NCI-H146 treated with DMSO at 0.1 percent for 48 hours (cell line): ENCODE results near the gene MAT2A.
"Not testable (repeated sequence)": the region's sequence is repeated elsewhere in the genome, so short reads cannot be mapped to it uniquely, and the experiment has no call there.

ENCODE experiments used
- DNase-seq: peaks from one replicate; lab custom pipeline; 2025; ENCODE audit not compliant: unreplicated experiment; lab: John Stamatoyannopoulos, UW

Gene MAT2A

DNA sequence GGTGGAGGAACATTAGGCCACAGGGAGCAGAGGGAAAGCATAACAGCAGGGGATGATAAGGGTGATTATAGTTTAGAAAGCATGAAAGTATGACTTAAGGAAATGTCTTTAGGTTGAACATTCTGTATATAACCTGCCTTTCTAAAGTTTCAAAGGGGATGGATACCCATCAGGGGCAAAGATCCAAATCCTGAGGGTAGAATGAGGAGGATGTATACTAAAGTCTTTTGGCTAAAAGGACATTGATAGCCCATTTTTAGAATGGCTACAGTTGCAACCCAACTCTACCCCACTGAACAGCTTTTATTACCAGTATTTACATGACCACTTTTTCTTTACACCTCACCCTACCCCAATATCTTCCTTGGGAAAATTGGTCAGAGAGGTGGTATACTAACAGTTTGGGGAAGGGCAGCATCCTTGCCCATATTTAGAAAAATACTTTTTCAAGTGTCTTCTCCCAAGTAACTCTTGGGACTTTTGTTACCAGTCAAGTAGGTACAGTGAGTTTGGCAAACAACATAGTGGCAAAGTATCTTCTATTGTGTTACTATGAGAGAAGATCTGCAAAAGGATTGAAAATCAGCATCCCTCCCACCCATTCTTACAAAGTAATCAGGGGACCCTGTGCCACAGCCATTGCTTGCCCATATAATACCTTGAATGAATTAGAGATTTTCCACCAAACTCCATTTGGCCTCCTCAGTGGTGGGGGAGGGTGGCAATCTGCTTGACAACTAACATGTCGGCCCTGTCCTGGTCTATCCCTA lies 8.3 kb downstream of the MAT2A start:
- DNase-seq = no peak

DNA sequence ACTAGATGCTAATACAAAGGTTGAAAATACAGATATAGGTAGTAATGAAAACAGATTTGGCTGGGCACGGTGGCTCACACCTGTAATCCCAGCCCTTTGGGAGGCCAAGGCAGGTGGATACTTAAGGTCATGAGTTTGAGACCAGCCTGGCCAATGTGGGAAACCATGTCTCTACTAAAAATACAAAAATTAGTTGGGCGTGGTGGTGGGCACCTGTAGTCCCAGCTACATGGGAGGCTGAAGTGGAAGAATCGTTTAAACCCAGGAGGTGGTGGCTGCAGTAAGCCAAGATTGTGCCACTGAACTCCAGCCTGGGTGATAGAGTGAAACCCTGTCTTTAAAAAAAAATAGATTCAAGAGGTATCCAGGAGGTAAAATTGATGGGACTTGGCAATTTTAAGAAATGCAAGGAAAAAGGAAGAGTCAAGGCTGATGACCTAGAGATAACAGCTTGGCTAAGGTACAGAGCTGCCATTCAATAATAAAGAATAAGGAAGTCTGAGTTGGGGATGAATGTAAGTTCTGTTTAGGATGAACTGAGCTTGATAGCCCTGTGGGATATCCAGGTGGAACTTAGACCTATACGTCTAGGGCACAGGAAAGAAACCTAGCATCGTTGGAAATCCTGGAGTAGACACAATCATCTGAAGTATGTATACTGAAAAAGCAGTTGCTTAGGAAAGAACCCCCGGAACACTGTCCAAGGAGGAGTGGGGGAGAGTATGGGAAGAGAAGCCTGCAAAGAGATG lies 9.1 kb downstream of the MAT2A start:
- no peak for DNase-seq

DNA sequence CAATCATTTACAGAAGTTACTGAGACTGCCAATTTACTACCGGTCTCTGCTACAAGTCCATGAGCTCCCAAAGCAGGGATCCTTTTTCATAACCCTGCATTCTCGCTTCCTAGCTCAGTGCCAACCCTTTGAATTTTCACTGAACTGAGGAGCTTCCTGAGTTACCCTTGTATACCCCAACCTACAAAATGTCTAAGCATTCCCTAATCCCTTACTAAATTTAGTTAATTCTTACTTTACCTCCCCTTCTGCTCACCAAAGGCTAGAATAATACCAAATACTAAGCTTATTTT lies 9.6 kb downstream of the MAT2A start:
- DNase-seq = no peak

DNA sequence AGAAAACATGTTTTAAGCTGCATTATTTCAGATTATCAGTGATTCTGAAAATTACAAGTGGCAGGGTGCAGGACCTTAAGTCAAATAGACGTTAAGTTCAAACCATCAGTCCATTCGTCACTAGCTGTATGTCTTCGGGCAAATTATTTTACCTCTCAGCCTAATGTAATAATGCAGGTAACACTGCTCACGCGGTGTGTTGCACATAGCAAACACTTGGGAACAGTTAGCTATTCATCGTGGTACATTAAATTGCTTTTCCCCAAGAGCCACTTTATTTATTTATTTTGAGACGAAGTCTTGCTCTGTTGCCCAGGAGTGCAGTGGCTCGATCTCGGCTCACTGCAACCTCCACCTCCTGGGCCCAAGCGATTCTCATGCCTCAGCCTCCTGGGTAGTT lies 10.1 kb downstream of the MAT2A start:
- DNase-seq = no peak

DNA sequence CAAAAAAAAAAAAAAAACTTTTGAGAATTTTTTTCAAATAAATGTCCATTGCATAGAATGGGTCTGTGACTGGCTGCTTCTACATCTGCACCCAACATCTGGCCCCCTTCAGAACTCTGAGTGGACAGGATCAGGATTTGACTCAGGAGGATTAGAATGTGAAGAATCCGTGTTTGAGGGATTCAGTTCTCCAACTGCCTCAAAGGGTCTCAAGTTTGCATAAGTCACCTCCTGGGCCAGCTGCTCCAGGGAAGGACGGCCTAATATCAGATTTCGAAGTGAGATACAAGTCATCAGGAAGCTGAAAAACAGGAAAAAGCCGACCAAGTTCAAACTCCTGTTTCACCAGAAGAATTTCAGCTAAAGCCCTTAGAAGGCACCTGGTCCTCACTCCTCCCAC lies 10.9 kb downstream of the MAT2A start:
- no peak for DNase-seq

DNA sequence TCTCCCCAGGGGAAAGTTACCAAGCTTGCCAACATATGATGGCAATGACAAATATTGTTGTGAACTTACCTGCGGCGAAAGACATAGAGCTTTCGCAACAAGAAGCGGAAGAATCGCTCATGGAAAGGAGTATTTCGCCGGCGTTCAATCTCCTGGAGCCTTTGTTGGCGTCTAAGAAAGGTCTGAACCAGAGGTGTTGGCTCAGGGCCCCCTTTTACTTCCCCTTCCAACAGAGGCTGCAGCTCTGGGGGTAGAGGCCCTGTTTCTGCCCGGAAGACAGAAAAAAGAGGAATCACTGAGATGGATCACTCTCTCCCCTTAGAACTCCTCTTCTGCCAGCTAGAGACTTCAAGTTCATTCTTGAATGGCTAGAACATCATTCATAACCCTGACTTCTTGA lies 11.5 kb downstream of the MAT2A start:
- DNase-seq = no peak

DNA sequence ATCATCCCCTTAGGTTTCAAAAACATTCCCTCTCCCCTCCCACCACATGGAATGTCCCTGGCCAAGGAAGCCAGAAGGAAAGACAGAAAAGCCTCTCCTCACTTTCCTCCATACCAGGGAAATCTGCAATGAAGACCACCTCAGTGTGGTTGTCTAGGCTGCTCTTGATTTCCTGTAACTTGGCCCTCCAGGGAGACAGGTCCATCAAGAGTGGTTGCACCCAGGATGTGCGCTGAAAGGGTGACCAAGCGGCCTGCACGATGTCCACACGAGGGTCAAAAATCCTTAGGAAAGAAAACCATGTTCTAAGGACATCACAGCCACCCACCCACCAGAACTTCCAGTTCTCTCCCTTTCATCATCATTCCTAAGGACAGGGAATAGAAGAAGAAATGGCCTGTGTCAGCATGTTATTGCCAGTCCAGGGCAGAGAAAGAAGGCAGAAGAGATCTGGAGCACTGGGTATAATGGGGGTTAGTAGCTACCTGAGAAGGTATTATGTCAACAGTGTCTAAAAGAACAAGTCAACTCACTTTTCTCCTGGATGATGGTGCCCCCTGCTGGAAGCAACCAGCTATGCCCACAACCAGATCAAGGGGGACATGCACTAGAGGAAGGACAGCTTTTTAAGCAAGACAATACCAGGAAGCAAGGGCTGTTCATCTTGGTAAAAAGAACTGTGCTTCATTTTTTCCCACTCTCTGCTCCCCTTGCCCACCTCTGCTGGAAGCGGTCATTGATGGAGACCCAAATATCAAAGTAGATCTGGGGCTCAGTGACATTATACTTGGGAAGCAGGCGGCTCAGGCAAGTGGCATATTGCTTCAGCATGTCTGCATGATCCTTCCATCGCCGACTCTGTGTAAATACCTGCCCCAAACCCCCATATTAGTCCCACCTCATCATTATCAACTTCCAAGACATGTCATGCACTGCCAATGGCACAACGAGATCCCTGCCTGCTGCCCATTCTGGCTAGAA lies 13.0 kb downstream of the MAT2A start:
- DNase-seq = peak; percentile 59

DNA sequence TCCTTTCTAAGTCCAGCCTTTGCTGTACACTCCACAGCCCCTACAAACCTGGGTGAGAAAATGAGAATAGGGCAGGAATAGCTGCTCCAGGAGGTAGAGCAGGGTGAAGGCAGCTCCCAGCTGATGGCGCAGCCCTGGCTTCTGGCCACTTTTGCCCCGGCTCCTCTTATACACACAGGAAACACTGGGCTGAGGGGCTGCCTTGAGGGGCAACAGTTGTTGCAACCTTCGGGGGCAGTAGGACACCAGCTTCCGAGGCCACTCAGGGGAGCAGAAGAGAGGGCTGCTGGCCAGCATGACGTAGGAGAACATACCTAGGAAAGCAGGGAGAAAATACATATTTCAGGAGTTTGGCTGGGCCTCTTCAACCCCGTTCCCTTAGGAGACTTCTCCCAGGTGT lies 14.2 kb downstream of the MAT2A start:
- DNase-seq = no peak

DNA sequence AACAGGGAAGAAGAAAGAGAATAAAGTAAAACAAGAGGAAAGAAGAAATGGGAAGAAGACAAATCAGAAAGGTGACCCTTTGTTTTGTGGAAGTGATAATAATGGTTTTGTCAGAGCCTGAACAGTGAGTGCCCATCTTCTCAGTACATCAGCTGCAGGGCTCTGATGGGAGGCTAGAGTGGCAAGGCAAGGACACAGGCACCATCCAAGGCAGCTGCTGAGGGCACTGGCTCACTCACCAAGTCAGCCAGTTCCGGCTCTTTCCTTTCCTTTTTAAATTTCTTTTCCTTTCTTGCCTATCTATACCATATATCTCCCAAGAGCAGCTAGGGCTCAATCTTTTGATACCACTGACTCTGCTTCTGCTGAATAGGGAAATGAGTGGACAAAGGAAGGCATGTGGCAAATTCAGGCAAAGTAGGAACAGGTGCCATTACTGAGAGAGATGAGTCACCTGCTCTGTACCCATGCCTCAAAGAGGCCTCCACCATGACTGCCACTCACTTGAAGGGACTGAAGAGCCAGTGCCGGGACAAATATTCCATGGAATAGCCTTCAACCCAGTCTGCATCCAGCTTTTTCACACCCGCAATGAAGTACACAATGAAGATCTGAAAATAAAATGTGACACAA lies 16.1 kb downstream of the MAT2A start:
- no peak for DNase-seq

DNA sequence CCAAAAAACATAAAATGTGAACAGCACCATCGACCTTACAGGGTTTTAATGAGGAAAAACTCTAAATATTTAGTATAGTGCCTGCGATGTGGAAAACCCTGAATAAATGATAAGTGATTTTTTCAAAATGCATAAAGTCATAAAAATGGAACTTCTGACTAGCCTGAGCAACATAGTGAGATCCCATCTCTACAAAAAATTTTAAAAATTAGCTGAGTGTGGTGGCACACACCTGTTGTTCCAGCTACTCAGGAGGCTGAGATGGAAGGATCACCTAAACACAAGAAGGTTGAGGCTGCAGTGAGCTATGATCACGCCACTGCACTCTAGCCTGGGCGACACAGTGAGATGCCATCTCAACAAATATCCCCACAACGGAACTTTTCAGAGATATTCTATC lies 18.2 kb downstream of the MAT2A start:
- DNase-seq = no peak

DNA sequence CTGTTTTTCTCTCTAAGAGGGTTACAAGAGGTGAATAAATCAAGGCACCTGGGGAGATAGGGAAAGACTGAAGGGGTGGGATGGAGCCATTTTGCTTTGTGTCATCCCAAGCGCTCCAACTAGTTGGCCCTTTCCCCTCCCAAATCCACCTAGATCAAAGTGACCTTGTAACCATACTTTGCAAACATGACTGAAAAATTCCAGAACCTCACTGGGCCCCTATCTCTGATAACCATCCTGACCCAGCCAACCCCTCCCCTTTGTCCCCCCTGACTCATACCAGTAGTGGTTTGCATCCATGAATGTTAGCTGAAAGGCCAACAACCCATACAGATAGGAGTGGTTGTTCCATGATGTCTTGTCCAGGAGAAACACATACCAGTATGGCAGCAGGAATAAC lies 19.2 kb downstream of the MAT2A start:
- DNase-seq = no peak

DNA sequence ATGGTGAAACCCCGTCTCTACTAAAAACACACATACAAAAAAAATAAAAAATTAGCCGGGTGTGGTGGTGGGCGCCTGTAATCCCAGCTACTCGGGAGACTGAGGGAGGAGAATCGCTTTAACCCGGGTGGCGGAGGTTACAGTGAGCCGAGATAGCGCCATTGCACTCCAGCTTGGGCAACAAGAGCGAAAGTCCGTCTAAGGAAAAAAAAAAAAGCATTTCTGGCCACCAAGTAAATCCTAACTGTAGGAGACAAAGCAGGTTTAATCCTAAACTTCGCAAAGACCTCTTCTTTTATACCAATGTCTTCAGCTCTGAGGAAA lies 21.4 kb downstream of the MAT2A start:
- not testable (repeated sequence) for DNase-seq

DNA sequence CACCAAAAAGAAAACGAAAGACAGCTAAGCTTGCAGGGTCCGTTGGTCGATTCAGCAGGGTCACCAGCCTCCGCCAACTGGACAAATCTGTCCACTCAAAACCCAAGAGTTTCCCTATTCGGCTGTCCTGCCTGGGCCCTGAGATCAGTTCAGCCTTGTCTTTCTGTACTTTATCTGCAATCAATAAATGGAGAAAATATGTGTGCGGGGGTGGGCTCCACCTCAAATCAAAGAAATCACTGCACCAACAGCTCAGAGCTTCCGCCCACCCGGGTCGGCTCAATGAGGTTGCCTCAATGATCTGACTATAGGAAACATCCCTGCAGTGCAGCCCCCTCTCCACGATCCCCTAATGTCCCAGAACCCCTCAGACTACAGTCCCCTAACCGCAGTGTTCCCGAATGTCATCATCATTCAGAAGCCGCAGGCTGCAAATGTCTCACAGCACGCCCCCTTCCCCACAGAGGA lies 21.9 kb downstream of the MAT2A start:
- DNase-seq = no peak

DNA sequence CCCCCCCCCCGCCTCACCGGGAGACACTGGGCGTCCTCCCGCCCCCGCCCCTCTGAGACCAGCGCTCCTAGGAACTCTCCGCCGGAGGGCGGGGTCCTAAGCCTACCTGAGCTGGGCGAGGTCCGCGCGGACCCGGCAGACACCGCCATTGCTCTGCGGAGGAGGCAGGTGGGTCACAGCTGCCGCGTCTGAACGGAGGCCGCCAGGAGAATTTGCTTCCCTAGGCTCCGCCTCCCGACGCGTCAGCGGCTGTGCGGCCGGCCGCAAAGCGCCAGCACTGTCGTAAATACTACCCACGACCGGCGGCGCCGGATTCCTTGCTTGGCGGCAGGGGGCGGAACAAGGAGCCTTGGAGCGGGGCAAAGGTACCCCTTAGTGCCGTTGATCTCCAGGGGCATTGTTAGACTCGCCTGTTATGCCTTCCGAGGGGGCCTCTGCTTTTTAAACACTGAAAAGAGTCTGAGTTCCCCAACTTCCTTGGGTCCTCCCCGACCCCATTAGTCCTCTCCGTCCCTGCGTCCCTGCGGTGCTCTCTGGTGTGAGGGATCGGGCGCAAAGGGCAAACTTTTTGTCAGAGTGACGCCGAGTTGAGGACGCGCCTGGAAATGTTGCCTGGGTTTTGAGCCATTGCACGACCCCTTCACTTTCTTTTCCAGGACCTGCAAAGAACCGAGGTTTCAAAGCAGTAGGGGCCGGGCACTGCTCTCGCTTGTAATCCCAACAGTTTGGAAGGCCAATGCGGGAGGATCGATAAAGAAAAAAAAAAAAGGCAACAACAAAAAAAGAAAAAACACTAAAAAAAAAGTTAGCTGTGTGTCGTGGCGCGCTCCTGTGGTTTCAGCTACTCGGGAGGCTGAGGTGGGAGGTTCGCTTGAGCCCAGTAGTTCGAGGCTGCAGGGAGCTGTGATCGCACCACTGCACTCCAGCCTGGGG lies 22.6 kb downstream of the MAT2A start, which contains the start of gene GGCX:
GGCX (minus strand) TSS at position 214 of the 933 bp plus-strand sequence; CDS start at position 149, 65 bp downstream.
- DNase-seq = peak; percentile 89

DNA sequence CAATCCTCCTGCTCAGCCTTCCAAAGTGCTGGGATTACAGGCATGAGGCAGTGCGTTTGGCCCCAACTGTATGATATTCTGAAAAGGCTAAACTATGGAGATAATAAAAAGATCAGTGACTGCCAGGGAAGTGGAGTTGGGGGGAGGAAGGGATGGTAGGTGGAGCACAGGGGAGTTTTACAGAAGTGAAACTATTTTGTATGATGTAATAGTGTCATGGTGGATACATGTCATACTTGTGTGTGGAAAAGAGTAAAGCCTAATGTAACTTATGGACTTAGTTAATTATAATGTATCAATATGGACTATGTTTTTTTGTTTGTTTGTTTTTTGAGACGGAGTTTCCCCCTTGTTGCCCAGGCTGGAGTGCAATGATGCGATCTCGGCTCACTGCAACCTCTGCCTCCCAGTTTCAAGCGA lies 25.2 kb downstream of the MAT2A start:
- DNase-seq = no peak

DNA sequence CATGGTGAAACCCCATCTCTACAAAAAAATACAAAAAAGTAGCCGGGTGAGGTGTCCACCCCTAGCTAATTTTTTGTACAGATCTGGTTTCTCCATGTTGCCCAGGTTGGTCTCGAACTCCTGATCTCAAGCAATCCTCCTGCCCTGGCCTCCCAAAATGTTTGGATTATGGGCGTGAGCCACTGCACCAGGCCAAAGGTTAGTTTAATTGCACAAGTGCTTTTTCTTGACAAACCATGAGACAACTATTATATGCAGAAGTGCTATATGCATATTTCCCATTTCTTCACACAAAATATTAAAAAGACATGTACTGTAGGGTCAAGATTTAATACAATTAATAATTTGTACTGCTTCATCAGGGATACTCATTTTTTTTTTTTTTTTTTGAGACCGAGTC lies 27.3 kb downstream of the MAT2A start:
- no peak for DNase-seq

DNA sequence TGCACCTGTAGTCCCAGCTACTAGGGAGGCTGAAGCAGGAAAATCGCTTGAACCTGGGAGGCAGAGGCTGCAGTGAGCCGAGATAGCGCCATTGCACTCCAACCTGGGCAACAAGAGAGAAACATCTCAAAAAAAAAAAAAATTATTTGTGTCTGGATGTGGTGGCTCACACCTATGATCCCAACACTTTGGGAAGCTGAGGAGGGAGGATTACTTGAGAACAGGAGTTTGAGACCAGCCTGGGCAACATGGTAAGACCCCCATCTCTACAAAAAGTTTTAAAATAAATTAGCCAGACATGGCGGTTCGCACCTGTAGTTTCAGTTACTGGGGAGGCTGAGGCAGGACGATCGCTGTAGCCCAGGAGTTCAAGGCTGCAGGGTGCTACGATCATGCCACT lies 36.8 kb downstream of the MAT2A start:
- DNase-seq = no peak

DNA sequence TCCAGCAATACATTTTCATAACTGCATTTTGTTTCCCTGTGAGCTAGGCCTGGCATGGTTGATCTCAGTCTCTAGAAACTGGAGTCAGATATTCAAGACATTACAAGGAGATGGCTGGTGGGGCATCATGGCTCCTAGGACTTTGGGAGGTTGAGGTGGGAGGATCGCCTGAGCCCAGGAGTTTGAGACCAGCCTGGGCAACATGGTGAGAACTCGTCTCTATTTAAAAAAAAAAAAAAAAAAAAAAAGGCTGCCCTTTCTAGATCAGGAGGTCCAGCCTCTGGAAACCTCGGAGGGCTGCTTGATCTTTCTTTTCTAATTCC lies 38.1 kb downstream of the MAT2A start:
- DNase-seq = no peak

DNA sequence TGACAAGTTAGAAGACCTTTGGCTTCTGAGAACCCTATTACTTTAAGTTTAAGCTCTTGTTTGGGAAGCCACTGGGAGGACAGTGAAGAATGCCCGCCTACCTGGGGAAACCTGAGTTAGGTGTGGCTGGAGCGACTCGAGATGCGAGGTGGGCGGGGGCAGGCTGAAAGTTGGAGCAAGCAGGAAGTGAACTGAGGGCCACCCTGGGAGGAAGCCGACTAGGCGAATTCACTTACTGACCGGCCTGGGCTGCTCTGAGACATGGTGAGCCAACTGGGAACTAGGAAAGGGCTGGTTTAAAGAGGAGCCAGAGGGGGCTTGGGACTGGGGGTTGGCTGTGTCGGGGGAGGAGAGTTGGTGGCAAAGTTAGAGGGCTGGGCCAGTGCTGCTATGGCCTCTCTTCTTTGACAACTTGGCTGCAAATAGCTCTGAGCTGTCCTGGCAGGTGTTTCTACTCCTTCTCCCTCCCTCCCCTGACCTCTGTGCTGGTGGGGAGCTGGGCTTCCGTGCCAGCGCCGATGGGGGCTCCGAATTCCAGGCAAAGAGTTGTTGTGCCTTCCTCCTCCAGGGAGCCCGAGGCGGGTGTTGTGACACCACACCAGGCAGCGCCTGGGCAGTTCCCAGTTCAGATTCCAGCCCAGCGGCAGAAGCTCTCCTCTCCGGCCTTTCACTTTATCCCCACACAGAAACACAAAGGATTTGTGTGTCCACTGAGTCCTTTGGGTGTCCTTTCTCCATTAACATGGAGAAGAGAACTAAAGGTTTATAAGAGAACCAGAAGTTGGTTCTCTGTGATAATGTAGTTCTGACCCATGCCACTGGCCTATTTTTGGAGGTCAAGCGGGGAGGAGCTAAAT lies 38.6 kb downstream of the MAT2A start, which contains the start of gene VAMP8:
VAMP8 (plus strand) TSS at position 201 of the 857 bp plus-strand sequence; CDS start at position 262, 61 bp downstream.
- DNase-seq = peak; percentile 45
